WERI-Rb-1 (cell line): Measurements from ENCODE around the gene DERA.

Source experiments
- DNase-seq: peaks from one replicate; pipeline ENCODE4 v3.0.0-alpha.2; 2020
- H3K27ac ChIP-seq: fragments of 250-450 bp; sonication (Bioruptor Pico); 2 replicates; pipeline ENCODE4 v1.5.1; 2020; ENCODE audit warnings: mild to moderate bottlenecking, moderate library complexity
- H3K27me3 ChIP-seq: fragments of 250-450 bp; sonication (Bioruptor Pico); 2 replicates; pipeline ENCODE4 v1.5.1; 2021; ENCODE audit warnings: mild to moderate bottlenecking, low read depth, moderate library complexity; ENCODE audit not compliant: insufficient read depth, severe bottlenecking
- H3K36me3 ChIP-seq: fragments of 250-450 bp; sonication (Bioruptor Pico); 2 replicates; pipeline ENCODE4 v1.5.1; 2020; ENCODE audit warnings: mild to moderate bottlenecking, moderate library complexity
- H3K4me3 ChIP-seq: 2 replicates; pipeline ENCODE4 v1.5.1; 2011; ENCODE audit warnings: low read depth, mild to moderate bottlenecking, control low read depth, low read length
- H3K9me3 ChIP-seq: fragments of 250-450 bp; sonication (Bioruptor Pico); 2 replicates; pipeline ENCODE4 v1.5.1; 2021; ENCODE audit warnings: mild to moderate bottlenecking, moderate library complexity; ENCODE audit not compliant: severe bottlenecking
- TF ChIP-seq, protein P1 (sequence below): IDR thresholded peaks from 2 replicates; pipeline ENCODE4 v1.5.1; 2011; ENCODE audit warnings: low read depth, mild to moderate bottlenecking, control low read depth, inconsistent platforms, low read length

Gene DERA

DNA sequence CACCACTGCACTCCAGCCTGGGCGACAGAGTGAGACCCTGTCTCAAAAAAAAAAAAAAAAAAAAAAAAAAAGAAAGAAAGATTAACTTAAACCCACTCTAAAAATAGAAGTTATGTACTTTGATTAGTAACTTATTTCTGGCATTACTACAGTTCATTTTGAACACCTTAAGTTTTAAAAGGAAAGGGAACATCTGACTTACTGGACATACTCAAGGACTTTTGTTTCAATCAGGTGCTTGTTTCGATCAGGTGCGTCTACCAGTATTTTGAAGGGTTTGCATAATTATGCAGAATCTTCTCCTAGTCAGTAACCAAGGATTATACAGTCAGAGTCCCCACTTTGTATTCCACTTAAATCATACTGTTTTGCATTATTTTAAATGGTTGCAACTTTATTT, 105.6 kb downstream of the DERA start:
- Histone ChIP-seq H3K27ac (no peak overlapping the region), H3K9me3 (peaks cover 10% of the 10 kb centered on the region), H3K4me3 (no peak overlapping the region), H3K27me3 (no peaks in the 10 kb centered on the region), H3K36me3 (peaks cover 3% of the 10 kb centered on the region)
- TF ChIP-seq, protein P1, sequence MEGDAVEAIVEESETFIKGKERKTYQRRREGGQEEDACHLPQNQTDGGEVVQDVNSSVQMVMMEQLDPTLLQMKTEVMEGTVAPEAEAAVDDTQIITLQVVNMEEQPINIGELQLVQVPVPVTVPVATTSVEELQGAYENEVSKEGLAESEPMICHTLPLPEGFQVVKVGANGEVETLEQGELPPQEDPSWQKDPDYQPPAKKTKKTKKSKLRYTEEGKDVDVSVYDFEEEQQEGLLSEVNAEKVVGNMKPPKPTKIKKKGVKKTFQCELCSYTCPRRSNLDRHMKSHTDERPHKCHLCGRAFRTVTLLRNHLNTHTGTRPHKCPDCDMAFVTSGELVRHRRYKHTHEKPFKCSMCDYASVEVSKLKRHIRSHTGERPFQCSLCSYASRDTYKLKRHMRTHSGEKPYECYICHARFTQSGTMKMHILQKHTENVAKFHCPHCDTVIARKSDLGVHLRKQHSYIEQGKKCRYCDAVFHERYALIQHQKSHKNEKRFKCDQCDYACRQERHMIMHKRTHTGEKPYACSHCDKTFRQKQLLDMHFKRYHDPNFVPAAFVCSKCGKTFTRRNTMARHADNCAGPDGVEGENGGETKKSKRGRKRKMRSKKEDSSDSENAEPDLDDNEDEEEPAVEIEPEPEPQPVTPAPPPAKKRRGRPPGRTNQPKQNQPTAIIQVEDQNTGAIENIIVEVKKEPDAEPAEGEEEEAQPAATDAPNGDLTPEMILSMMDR: no peak
- DNase-seq: no peak

DNA sequence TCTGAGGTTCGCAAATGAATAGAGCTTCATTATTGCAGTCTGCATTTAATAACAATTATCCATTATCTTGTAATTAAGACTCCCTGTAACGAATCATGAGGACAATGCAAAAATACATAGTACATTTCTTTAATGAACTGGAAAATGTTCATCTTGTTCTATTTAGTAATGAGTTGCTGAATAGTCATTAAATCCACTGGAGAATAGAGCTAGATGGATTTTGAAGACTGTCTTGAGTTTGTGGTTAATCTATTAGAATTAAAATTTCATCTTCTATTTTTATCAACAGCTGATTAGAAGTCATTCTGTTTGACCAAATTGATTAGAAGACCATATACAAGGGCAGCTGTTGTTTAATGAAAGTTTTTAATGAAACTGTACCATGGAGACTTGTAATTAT, 107.2 kb downstream of the DERA start:
- peaks cover 10% of the 10 kb centered on the region for H3K9me3 ChIP-seq
- no peak overlapping the region for H3K4me3 ChIP-seq
- H3K27ac ChIP-seq: no peak overlapping the region
- TF ChIP-seq, protein P1: no peak
- H3K27me3 ChIP-seq: no peaks in the 10 kb centered on the region
- peaks cover 7% of the 10 kb centered on the region for H3K36me3 ChIP-seq
- no peak for DNase-seq

DNA sequence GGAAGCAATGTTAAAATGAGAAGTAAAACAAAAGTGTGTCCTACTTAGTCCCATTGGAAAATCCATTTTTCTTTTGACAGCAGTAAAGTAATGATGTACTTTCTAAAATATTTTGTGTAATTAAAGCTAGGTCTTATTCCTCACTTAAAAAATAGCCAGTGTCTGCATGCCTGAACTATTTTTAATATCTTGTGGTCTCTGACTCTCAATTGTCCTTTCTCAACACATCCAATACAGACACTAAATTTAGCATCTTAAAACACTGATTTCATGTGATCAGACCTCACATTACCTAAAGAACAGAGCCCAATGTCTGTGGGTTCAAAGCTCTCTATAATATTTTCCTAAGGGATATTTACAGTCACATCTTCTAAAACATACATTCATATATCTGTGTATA, 108.0 kb downstream of the DERA start:
- no peak overlapping the region for H3K27ac ChIP-seq
- H3K4me3 ChIP-seq: no peak overlapping the region
- H3K9me3 ChIP-seq: peaks cover 7% of the 10 kb centered on the region
- TF ChIP-seq, protein P1: no peak
- no peak for DNase-seq
- no peaks in the 10 kb centered on the region for H3K27me3 ChIP-seq
- H3K36me3 ChIP-seq: peaks cover 7% of the 10 kb centered on the region

DNA sequence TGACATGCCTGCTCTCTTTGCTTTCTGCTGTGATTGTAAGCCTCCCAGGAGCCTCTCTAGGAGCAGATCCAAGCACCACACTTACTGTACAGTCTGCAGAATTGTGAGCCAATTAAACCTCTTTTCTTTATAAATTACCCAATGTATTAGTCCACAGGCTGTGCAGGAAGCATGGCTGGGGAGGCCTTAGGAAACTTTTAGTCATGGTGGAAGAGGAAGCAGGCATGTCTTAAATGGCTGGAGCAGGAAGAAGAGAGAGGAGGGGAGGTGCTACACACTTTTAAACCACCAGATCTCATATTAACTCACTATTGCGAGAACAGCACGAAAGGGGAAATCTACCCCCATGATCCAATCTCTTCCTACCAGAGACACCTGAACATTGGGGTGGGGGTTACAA, 108.9 kb downstream of the DERA start:
- no peak for DNase-seq
- H3K4me3 ChIP-seq: no peak overlapping the region
- TF ChIP-seq, protein P1: no peak
- no peak overlapping the region for H3K27ac ChIP-seq
- no peaks in the 10 kb centered on the region for H3K27me3 ChIP-seq
- peaks cover 2% of the 10 kb centered on the region for H3K9me3 ChIP-seq
- peaks cover 7% of the 10 kb centered on the region for H3K36me3 ChIP-seq

DNA sequence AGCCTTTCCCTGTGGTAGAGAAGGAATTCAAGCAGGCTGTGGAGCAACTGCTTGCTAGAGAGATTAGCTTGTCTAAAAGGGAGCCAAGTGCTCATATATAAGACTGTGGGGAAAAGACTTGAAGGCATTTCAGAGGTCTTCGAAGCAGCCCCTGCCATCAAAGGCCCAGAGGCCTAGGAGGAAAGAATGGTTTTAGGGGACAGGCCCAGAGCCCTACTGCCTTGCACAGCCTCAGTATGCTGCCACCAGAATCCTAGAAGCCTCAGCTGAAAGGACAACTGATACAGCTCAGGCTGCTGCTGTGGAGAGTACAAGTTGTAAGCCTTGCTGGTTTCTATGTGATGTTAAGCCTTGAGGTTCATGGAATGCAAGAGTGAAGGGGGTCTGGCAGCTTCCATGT, 109.9 kb downstream of the DERA start:
- Histone ChIP-seq H3K9me3 (peaks cover 2% of the 10 kb centered on the region), H3K27me3 (no peaks in the 10 kb centered on the region), H3K27ac (no peak overlapping the region), H3K4me3 (no peak overlapping the region), H3K36me3 (peaks cover 7% of the 10 kb centered on the region)
- DNase-seq: no peak
- TF ChIP-seq, protein P1: no peak

DNA sequence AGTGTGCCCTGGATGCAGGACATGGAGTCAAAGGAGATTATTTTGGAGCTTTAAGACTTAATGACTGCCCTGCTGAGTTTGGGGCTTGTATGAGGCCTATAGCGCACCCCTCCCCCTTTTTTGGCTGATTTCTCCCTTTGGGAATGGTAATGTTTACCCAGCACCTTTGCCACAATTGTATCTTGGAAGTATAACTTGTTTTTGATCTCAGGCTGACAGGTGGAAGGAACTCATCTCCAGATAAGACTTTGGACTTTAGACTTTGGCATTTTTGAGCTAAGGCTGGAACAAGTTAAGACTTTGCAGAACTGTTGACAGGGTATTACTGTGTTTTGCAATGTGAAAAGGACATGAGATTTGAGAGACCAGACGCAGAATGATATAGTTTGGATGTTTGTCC, 110.5 kb downstream of the DERA start:
- H3K9me3 ChIP-seq: peaks cover 2% of the 10 kb centered on the region
- H3K36me3 ChIP-seq: peaks cover 7% of the 10 kb centered on the region
- no peak overlapping the region for H3K27ac ChIP-seq
- DNase-seq: no peak
- no peak overlapping the region for H3K4me3 ChIP-seq
- TF ChIP-seq, protein P1: no peak
- H3K27me3 ChIP-seq: no peaks in the 10 kb centered on the region
